Measurements from ENCODE around the gene MGST2. TPM values are rescaled to one million over a fixed set of nuclear protein-coding genes. Genes with fewer than 3 reads are reported as not detected.
A peak's percentile ranks its signal among the peaks of the same experiment; 100 is the strongest.

Gene MGST2
- total and polyA plus RNA-seq, 2 experiments from 2014 or later, result 4.6 to 19.1 TPM

DNA sequence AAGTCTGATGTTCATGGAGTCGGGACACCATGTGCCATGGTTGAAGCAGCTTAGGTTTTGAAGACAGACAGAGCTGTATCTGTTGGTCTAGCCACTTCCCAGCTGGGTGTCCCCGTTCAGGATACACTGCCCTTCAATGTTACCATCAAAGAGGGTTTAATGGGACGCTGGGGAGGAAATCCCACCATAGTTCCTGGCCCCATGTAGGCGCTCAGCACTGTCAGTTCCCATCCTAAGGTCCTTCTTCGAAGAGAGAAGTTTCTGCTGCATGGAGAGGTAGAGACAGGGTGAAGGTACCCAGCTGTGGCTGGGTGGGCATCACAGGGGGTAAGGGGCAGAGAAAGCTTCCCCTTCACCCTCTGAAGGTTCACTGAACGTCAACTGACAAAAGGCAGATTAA, 3.7 kb downstream of the MGST2 start (continued):
- TF ChIP-seq, protein P1, sequence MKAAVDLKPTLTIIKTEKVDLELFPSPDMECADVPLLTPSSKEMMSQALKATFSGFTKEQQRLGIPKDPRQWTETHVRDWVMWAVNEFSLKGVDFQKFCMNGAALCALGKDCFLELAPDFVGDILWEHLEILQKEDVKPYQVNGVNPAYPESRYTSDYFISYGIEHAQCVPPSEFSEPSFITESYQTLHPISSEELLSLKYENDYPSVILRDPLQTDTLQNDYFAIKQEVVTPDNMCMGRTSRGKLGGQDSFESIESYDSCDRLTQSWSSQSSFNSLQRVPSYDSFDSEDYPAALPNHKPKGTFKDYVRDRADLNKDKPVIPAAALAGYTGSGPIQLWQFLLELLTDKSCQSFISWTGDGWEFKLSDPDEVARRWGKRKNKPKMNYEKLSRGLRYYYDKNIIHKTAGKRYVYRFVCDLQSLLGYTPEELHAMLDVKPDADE (IDR thresholded peaks at IDR 0.05), result no peak
- TF ChIP-seq EZH2phosphoT487 (IDR thresholded peaks at IDR 0.05; ENCODE audit: unreplicated experiment) (no peak), CREB1 (CRISPR knock-in tag; IDR thresholded peaks at IDR 0.05; ENCODE audit: low read depth) (no peak), ZNF331 (CRISPR knock-in tag; IDR thresholded peaks at IDR 0.05; ENCODE audit: low read depth) (no peak)

DNA sequence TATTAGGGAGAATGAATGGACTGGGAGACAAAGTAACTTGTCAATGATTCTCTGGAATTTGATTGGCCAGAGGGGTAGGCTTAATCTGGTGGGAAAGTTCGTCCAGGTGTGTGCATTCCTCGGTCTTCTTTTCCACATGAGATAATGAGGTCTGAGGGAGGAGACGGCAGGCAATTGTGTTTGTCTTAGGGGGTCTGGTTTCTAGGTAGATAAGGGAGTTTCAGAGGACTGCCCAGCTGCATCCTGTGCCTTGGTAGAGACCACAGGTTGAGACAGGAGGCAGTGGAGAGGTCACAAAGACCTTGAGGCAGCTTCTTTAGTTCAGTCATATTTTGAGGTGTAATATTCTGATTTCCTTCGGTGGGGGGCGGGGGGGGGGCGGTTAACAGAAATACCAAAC, 4.3 kb downstream of the MGST2 start:
- peak; percentile 27 for DNase-seq (ENCODE audit: low spot score)
- no peaks in the 10 kb centered on the region for H4K20me1 ChIP-seq (replicated peaks; ENCODE audit: insufficient read depth)
- Mint-ChIP-seq H3K4me3 (no peak overlapping the region), H3K27me3 (ENCODE audit: insufficient read depth, low read depth, poor library complexity) (peaks cover 12% of the 10 kb centered on the region), H3K27ac (no peak overlapping the region; the same call in 1 of the 2 replicates), H3K9me3 (peaks cover 5% of the 10 kb centered on the region), H3K36me3 (ENCODE audit: low read depth) (peaks cover 5% of the 10 kb centered on the region; the same call in 2 of the 3 replicates), H3K4me1 (peaks cover 42% of the 10 kb centered on the region)
- ATAC-seq, result no peak
- H3K27ac ChIP-seq (ENCODE audit: low read depth), result no peak overlapping the region
- peaks cover 7% of the 10 kb centered on the region; the same call in 1 of the 2 replicates for H3K9me2 ChIP-seq (ENCODE audit: insufficient read depth)
- H3K4me3 ChIP-seq, result no peak overlapping the region
- H2AFZ ChIP-seq, result no peak overlapping the region
- H3K79me2 ChIP-seq (replicated peaks; ENCODE audit: insufficient read depth), result no peaks in the 10 kb centered on the region
- H3F3A ChIP-seq (replicated peaks; ENCODE audit: low read depth), result no peaks in the 10 kb centered on the region
- no peaks in the 10 kb centered on the region for H3K27me3 ChIP-seq (ENCODE audit: insufficient read depth)
- no peaks in the 10 kb centered on the region for H3K36me3 ChIP-seq (ENCODE audit: insufficient read depth)
- H3K4me1 ChIP-seq (ENCODE audit: insufficient read depth), result peaks cover 18% of the 10 kb centered on the region
- H3K4me2 ChIP-seq, result no peak overlapping the region
- TF ChIP-seq ZNF114 (CRISPR knock-in tag; IDR thresholded peaks at IDR 0.05), result no peak
- no peak for TF ChIP-seq ZNF331 (CRISPR knock-in tag; IDR thresholded peaks at IDR 0.05; ENCODE audit: low read depth)
- TF ChIP-seq, protein P2, sequence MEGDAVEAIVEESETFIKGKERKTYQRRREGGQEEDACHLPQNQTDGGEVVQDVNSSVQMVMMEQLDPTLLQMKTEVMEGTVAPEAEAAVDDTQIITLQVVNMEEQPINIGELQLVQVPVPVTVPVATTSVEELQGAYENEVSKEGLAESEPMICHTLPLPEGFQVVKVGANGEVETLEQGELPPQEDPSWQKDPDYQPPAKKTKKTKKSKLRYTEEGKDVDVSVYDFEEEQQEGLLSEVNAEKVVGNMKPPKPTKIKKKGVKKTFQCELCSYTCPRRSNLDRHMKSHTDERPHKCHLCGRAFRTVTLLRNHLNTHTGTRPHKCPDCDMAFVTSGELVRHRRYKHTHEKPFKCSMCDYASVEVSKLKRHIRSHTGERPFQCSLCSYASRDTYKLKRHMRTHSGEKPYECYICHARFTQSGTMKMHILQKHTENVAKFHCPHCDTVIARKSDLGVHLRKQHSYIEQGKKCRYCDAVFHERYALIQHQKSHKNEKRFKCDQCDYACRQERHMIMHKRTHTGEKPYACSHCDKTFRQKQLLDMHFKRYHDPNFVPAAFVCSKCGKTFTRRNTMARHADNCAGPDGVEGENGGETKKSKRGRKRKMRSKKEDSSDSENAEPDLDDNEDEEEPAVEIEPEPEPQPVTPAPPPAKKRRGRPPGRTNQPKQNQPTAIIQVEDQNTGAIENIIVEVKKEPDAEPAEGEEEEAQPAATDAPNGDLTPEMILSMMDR (conservative IDR thresholded peaks at IDR 0.05; ENCODE audit: low read depth in 2 of 2), result no peak
- TF ChIP-seq, protein P3, sequence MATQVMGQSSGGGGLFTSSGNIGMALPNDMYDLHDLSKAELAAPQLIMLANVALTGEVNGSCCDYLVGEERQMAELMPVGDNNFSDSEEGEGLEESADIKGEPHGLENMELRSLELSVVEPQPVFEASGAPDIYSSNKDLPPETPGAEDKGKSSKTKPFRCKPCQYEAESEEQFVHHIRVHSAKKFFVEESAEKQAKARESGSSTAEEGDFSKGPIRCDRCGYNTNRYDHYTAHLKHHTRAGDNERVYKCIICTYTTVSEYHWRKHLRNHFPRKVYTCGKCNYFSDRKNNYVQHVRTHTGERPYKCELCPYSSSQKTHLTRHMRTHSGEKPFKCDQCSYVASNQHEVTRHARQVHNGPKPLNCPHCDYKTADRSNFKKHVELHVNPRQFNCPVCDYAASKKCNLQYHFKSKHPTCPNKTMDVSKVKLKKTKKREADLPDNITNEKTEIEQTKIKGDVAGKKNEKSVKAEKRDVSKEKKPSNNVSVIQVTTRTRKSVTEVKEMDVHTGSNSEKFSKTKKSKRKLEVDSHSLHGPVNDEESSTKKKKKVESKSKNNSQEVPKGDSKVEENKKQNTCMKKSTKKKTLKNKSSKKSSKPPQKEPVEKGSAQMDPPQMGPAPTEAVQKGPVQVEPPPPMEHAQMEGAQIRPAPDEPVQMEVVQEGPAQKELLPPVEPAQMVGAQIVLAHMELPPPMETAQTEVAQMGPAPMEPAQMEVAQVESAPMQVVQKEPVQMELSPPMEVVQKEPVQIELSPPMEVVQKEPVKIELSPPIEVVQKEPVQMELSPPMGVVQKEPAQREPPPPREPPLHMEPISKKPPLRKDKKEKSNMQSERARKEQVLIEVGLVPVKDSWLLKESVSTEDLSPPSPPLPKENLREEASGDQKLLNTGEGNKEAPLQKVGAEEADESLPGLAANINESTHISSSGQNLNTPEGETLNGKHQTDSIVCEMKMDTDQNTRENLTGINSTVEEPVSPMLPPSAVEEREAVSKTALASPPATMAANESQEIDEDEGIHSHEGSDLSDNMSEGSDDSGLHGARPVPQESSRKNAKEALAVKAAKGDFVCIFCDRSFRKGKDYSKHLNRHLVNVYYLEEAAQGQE (IDR thresholded peaks at IDR 0.05; ENCODE audit: unreplicated experiment), result no peak
- no peak for TF ChIP-seq CREB1 (CRISPR knock-in tag; IDR thresholded peaks at IDR 0.05; ENCODE audit: low read depth)
- no peak for TF ChIP-seq POLR2AphosphoS5 (IDR thresholded peaks at IDR 0.05; ENCODE audit: low read depth)
- TF ChIP-seq, protein P4, sequence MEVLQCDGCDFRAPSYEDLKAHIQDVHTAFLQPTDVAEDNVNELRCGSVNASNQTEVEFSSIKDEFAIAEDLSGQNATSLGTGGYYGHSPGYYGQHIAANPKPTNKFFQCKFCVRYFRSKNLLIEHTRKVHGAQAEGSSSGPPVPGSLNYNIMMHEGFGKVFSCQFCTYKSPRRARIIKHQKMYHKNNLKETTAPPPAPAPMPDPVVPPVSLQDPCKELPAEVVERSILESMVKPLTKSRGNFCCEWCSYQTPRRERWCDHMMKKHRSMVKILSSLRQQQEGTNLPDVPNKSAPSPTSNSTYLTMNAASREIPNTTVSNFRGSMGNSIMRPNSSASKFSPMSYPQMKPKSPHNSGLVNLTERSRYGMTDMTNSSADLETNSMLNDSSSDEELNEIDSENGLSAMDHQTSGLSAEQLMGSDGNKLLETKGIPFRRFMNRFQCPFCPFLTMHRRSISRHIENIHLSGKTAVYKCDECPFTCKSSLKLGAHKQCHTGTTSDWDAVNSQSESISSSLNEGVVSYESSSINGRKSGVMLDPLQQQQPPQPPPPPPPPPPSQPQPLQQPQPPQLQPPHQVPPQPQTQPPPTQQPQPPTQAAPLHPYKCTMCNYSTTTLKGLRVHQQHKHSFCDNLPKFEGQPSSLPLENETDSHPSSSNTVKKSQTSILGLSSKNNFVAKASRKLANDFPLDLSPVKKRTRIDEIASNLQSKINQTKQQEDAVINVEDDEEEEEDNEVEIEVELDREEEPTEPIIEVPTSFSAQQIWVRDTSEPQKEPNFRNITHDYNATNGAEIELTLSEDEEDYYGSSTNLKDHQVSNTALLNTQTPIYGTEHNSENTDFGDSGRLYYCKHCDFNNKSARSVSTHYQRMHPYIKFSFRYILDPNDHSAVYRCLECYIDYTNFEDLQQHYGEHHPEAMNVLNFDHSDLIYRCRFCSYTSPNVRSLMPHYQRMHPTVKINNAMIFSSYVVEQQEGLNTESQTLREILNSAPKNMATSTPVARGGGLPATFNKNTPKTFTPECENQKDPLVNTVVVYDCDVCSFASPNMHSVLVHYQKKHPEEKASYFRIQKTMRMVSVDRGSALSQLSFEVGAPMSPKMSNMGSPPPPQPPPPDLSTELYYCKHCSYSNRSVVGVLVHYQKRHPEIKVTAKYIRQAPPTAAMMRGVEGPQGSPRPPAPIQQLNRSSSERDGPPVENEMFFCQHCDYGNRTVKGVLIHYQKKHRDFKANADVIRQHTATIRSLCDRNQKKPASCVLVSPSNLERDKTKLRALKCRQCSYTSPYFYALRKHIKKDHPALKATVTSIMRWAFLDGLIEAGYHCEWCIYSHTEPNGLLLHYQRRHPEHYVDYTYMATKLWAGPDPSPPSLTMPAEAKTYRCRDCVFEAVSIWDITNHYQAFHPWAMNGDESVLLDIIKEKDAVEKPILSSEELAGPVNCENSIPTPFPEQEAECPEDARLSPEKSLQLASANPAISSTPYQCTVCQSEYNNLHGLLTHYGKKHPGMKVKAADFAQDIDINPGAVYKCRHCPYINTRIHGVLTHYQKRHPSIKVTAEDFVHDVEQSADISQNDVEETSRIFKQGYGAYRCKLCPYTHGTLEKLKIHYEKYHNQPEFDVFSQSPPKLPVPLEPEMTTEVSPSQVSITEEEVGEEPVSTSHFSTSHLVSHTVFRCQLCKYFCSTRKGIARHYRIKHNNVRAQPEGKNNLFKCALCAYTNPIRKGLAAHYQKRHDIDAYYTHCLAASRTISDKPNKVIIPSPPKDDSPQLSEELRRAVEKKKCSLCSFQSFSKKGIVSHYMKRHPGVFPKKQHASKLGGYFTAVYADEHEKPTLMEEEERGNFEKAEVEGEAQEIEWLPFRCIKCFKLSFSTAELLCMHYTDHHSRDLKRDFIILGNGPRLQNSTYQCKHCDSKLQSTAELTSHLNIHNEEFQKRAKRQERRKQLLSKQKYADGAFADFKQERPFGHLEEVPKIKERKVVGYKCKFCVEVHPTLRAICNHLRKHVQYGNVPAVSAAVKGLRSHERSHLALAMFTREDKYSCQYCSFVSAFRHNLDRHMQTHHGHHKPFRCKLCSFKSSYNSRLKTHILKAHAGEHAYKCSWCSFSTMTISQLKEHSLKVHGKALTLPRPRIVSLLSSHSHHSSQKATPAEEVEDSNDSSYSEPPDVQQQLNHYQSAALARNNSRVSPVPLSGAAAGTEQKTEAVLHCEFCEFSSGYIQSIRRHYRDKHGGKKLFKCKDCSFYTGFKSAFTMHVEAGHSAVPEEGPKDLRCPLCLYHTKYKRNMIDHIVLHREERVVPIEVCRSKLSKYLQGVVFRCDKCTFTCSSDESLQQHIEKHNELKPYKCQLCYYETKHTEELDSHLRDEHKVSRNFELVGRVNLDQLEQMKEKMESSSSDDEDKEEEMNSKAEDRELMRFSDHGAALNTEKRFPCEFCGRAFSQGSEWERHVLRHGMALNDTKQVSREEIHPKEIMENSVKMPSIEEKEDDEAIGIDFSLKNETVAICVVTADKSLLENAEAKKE (CRISPR knock-in tag; IDR thresholded peaks at IDR 0.05), result no peak
- no peak for TF ChIP-seq STAT1 (IDR thresholded peaks at IDR 0.05; ENCODE audit: unreplicated experiment)
- no peak for TF ChIP-seq NANOG (IDR thresholded peaks at IDR 0.05; ENCODE audit: borderline replicate concordance)
- TF ChIP-seq, protein P1 (IDR thresholded peaks at IDR 0.05), result no peak

Measured in GM23338 (cell line).